HCT116 (cell line): ENCODE measurements around the gene FOXL2. TPM values are rescaled to one million over a fixed set of nuclear protein-coding genes. Genes with fewer than 3 reads are reported as not detected.
"Not testable (repeated sequence)": the region's sequence is repeated elsewhere in the genome, so short reads cannot be mapped to it uniquely, and the experiment has no call there.

ENCODE experiments used
- ATAC-seq: fragments of 200-7000 bp; cut with Tn5 transposase; 2 replicates; pipeline ENCODE4 v1.9.1; 2020; ENCODE audit warnings: mild to moderate bottlenecking, moderate library complexity
- BruUV-seq: library from RNA; stranded (reverse); fragments of 400-500 nt; replicated peaks from 2 replicates; lab custom pipeline; 2021; lab: Mats Ljungman, UMichigan
- CTCF ChIA-PET: fragments of 300-600 bp; sonication (Branson Sonifier 250); formaldehyde crosslinking; loops from one replicate; lab custom pipeline; 2021; ENCODE audit warnings: antibody characterized with exemption; lab: Charles Lee
- POLR2A ChIA-PET: fragments of 300-600, 350-600 bp; sonication (Branson Sonifier 250); formaldehyde crosslinking; loops from one replicate; lab custom pipeline; 2021; ENCODE audit warnings: antibody characterized with exemption; lab: Charles Lee
- RAD21 ChIA-PET, 2 experiments: fragments of 300-600 bp; sonication (Branson Sonifier 250); formaldehyde crosslinking; loops; one replicate each; lab custom pipeline; 2023; ENCODE audit warnings: low total read pairs in 2 of 2; ENCODE audit not compliant: uncharacterized antibody in 2 of 2, unreplicated experiment in 2 of 2, low non-redundant PET in 1 of 2; lab: Charles Lee
- DNase-seq: peaks from one replicate; pipeline ENCODE4 v3.0.0-alpha.2; 2010; ENCODE audit warnings: low read depth, low spot score
- H2AFZ ChIP-seq: fragments of 200-600 bp; shearing (Covaris generic), sonication (generic); 2 replicates; pipeline ENCODE4 v1.6.1; 2017; ENCODE audit warnings: low read depth, mixed run types, mixed read lengths, antibody characterized with exemption, low read length; ENCODE audit not compliant: poor library complexity, severe bottlenecking
- H3K27ac ChIP-seq: 2 replicates; pipeline ENCODE4 v1.5.1; 2012; ENCODE audit warnings: low read depth, low read length
- H3K27me3 ChIP-seq: fragments of 200-600 bp; sonication (generic); 2 replicates; pipeline ENCODE4 v1.6.1; 2016; ENCODE audit warnings: mixed run types, low read length, mixed read lengths; ENCODE audit not compliant: insufficient read depth
- H3K36me3 ChIP-seq, 2 experiments: fragments of 200-500 bp in 1 of 2; fragments of 200-600 bp in 1 of 2; sonication (Bioruptor generic) in 1 of 2; sonication (generic) in 1 of 2; 2 replicates each; pipeline versions ENCODE4 v1.5.1 to v1.6.1; 2014 to 2016; ENCODE audit warnings: low read length in 2 of 2, inconsistent platforms in 1 of 2, mixed read lengths in 1 of 2, mixed run types in 1 of 2; ENCODE audit not compliant: insufficient read depth in 2 of 2, control insufficient read depth in 1 of 2
- H3K4me1 ChIP-seq, 2 experiments: fragments of 200-600 bp in 1 of 2; sonication (generic) in 1 of 2; 2 replicates each; pipeline versions ENCODE4 v1.5.1 to v1.6.1; 2012 to 2017; ENCODE audit warnings: low read length in 2 of 2, inconsistent platforms in 1 of 2, mild to moderate bottlenecking in 1 of 2, mixed read lengths in 1 of 2, mixed run types in 1 of 2, moderate library complexity in 1 of 2; ENCODE audit not compliant: insufficient read depth in 2 of 2, control insufficient read depth in 1 of 2
- H3K4me2 ChIP-seq: fragments of 200-600 bp; sonication (generic); 2 replicates; pipeline ENCODE4 v1.6.1; 2017; ENCODE audit warnings: mixed run types, low read length, mixed read lengths
- H3K4me3 ChIP-seq, 2 experiments: fragments of 200-600 bp in 1 of 2; sonication (generic) in 1 of 2; replicated peaks in 1 of 2; 2 replicates each; pipeline ENCODE4 v1.5.1; 2011 to 2016; ENCODE audit warnings: low read length in 2 of 2, control low read depth in 1 of 2, low read depth in 1 of 2, mild to moderate bottlenecking in 1 of 2, mixed read lengths in 1 of 2, mixed run types in 1 of 2
- H3K79me2 ChIP-seq: fragments of 200-600 bp; sonication (generic); 2 replicates; pipeline ENCODE4 v1.6.1; 2017; ENCODE audit warnings: mild to moderate bottlenecking, mixed run types, low read length, moderate library complexity, mixed read lengths; ENCODE audit not compliant: insufficient read depth
- H3K9ac ChIP-seq: fragments of 200-600 bp; sonication (generic); 2 replicates; pipeline ENCODE4 v1.6.1; 2016; ENCODE audit warnings: low read length, mixed read lengths
- H3K9me2 ChIP-seq: fragments of 200-600 bp; sonication (generic), shearing (Covaris generic); 2 replicates; pipeline ENCODE4 v1.6.1; 2017; ENCODE audit warnings: mixed run types, mild to moderate bottlenecking, moderate library complexity; ENCODE audit not compliant: insufficient read depth
- H3K9me3 ChIP-seq, 2 experiments: fragments of 200-500 bp in 1 of 2; fragments of 200-600 bp in 1 of 2; sonication (Bioruptor generic) in 1 of 2; sonication (generic) in 1 of 2; 2 replicates each; pipeline ENCODE4 v1.6.1; 2014 to 2017; ENCODE audit warnings: low read length in 2 of 2, mixed read lengths in 2 of 2, inconsistent platforms in 1 of 2, low read depth in 1 of 2, mild to moderate bottlenecking in 1 of 2, mixed run types in 1 of 2, moderate library complexity in 1 of 2; ENCODE audit not compliant: control insufficient read depth in 1 of 2, insufficient read depth in 1 of 2
- H4K20me1 ChIP-seq: fragments of 200-600 bp; sonication (generic), shearing (Covaris generic); 2 replicates; pipeline ENCODE4 v1.6.1; 2017; ENCODE audit warnings: mixed run types, mild to moderate bottlenecking, moderate library complexity; ENCODE audit not compliant: insufficient read depth
- ELF1 ChIP-seq: IDR thresholded peaks from 2 replicates; pipeline ENCODE4 v1.6.1; 2012; ENCODE audit warnings: low read depth, borderline replicate concordance
- intact Hi-C: fragments of 100-400 bp; cut with micrococcal nuclease; formaldehyde crosslinking; loops from 2 replicates; pipeline ENCODE4 v1.10.0; 2022
- total RNA-seq: library from RNA; stranded (reverse); gene quantifications from one replicate; pipeline ENCODE4 v1.2.1, GENCODE V29; 2021; ENCODE audit not compliant: unreplicated experiment
- TF ChIP-seq, protein P1 (sequence below): IDR thresholded peaks from 2 replicates; pipeline ENCODE4 v1.6.1; 2012; ENCODE audit warnings: low read depth
- TF ChIP-seq, protein P2 (sequence below), 3 experiments: fragments of 200-600 bp in 1 of 3; sonication (generic) in 1 of 3; IDR thresholded peaks in 2 of 3; conservative IDR thresholded peaks in 1 of 3; 2 replicates each; pipeline ENCODE4 v1.5.1; 2012 to 2017; ENCODE audit warnings: low read depth in 2 of 3, low read length in 2 of 3, antibody characterized with exemption in 1 of 3, borderline replicate concordance in 1 of 3, control low read depth in 1 of 3, mild to moderate bottlenecking in 1 of 3, mixed read lengths in 1 of 3, mixed run types in 1 of 3, moderate library complexity in 1 of 3; ENCODE audit not compliant: insufficient read depth in 1 of 3

The FOXL2 gene
- total RNA-seq, 1 experiment from 2014 or later = not detected

DNA sequence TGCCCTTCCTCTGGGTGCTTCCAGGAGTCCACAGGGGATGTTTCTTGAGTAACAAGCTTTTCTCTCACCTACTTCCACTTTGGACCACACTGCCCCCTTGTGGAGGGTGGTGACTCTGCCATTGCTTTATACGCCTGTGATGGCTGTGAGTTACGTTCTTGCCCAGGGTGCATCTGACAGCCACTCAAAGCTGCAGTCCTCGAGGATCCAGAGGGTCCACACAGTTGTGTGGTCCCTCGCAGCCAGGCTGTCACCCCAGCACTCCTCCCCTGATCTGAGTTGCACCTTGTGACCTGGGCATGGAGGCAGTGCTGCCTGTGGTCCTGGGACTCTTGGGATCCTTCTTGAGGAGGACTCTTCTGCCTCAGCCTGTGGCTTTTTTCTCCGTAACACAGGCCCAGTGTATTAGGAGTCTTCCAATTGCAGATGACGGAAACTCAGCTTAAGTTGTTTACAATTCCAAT, 23.4 kb downstream of the FOXL2 start (continued):
- no peak for TF ChIP-seq ELF1
- TF ChIP-seq, protein P1, sequence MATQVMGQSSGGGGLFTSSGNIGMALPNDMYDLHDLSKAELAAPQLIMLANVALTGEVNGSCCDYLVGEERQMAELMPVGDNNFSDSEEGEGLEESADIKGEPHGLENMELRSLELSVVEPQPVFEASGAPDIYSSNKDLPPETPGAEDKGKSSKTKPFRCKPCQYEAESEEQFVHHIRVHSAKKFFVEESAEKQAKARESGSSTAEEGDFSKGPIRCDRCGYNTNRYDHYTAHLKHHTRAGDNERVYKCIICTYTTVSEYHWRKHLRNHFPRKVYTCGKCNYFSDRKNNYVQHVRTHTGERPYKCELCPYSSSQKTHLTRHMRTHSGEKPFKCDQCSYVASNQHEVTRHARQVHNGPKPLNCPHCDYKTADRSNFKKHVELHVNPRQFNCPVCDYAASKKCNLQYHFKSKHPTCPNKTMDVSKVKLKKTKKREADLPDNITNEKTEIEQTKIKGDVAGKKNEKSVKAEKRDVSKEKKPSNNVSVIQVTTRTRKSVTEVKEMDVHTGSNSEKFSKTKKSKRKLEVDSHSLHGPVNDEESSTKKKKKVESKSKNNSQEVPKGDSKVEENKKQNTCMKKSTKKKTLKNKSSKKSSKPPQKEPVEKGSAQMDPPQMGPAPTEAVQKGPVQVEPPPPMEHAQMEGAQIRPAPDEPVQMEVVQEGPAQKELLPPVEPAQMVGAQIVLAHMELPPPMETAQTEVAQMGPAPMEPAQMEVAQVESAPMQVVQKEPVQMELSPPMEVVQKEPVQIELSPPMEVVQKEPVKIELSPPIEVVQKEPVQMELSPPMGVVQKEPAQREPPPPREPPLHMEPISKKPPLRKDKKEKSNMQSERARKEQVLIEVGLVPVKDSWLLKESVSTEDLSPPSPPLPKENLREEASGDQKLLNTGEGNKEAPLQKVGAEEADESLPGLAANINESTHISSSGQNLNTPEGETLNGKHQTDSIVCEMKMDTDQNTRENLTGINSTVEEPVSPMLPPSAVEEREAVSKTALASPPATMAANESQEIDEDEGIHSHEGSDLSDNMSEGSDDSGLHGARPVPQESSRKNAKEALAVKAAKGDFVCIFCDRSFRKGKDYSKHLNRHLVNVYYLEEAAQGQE = no peak

DNA sequence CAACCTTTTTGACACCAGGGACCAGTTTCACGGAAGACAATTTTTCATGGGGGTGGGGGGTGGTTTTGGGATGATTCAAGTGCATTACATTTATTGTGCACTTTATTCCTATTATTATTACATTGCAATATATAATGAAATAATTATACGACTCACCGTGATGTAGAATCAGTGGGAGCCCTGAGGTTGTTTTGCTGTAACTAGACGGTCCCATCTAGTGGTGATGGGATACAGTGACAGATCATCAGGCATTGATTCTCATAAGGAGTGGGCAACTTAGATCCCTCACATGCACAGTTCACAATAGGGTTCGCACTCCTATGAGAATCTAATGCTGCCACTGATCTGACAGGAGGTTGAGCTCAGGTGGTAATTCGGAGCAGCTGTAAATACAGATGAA, 24.5 kb downstream of the FOXL2 start:
- DNase-seq, H3K4me3 ChIP-seq, H3K9me3 ChIP-seq, H3K9ac ChIP-seq, H3K9me2 ChIP-seq, BruUV-seq, H3K79me2 ChIP-seq, H3K27me3 ChIP-seq, H3K36me3 ChIP-seq, H4K20me1 ChIP-seq: not testable (repeated sequence)
- peak overlapping the region; percentile 28 for H2AFZ ChIP-seq
- peak overlapping the region; percentile 58 for H3K4me2 ChIP-seq
- ChIA-PET RAD21 (interaction anchor here in 1 of 2 experiments (1.2 to 2.1 kb wide), 3 partner anchors 328 to 407 kb away, joined by 3 to 13 read pairs (median 6); partner anchors contain the start of gene CEP70), POLR2A (interaction anchor here (3.1 kb wide), 1 partner anchor 328 kb away, joined by 19 read pairs; the partner anchor contains the start of gene CEP70), CTCF (interaction anchor here (1.0 to 4.6 kb wide), 16 partner anchors 10 to 508 kb away, joined by 3 to 82 read pairs (median 6); partner anchors contain the start of gene CEP70)
- TF ChIP-seq, protein P2, sequence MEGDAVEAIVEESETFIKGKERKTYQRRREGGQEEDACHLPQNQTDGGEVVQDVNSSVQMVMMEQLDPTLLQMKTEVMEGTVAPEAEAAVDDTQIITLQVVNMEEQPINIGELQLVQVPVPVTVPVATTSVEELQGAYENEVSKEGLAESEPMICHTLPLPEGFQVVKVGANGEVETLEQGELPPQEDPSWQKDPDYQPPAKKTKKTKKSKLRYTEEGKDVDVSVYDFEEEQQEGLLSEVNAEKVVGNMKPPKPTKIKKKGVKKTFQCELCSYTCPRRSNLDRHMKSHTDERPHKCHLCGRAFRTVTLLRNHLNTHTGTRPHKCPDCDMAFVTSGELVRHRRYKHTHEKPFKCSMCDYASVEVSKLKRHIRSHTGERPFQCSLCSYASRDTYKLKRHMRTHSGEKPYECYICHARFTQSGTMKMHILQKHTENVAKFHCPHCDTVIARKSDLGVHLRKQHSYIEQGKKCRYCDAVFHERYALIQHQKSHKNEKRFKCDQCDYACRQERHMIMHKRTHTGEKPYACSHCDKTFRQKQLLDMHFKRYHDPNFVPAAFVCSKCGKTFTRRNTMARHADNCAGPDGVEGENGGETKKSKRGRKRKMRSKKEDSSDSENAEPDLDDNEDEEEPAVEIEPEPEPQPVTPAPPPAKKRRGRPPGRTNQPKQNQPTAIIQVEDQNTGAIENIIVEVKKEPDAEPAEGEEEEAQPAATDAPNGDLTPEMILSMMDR (IDR thresholded peaks at IDR 0.05 in 2 of 3, conservative IDR thresholded peaks at IDR 0.05 in 1 of 3; ENCODE audit: borderline replicate concordance in 1 of 3, insufficient read depth in 1 of 3, low read depth in 2 of 3, low read length in 2 of 3) = peak in 1 of 3 experiments; percentile 19; a peak in 2 of 6 replicates
- peak overlapping the region; percentile 69 for H3K27ac ChIP-seq
- peak; percentile 33; the same call in 1 of the 2 replicates for ATAC-seq
- intact Hi-C loops = loop anchor here (1.0 to 5.0 kb wide), 5 partner anchors 224 to 590 kb away; no protein-coding TSS in a partner anchor
- peaks cover 16 to 20% of the 10 kb centered on the region in 2 experiments for H3K4me1 ChIP-seq
